GM23338 (cell line): ENCODE results near the gene AIP.

Experiments used
- CTCF ChIP-seq, 2 experiments: fragments of 200-600 bp in 1 of 2; sonication (generic) in 1 of 2; conservative IDR thresholded peaks; 2 replicates each; pipeline versions ENCODE4 v1.5.1 to v1.6.1; 2016 to 2017; ENCODE audit warnings: antibody characterized with exemption in 2 of 2, low read depth in 2 of 2, mild to moderate bottlenecking in 2 of 2, moderate library complexity in 1 of 2
- ETS1 ChIP-seq: IDR thresholded peaks from 2 replicates; pipeline ENCODE4 v1.6.1; 2016; ENCODE audit warnings: antibody characterized with exemption
- EZH2 ChIP-seq: fragments of 200-600 bp; sonication (generic); IDR thresholded peaks from one replicate; pipeline ENCODE4 v1.8.0; 2017; ENCODE audit warnings: antibody characterized with exemption, mild to moderate bottlenecking, low read depth; ENCODE audit not compliant: unreplicated experiment
- JUNB ChIP-seq: IDR thresholded peaks from one replicate; pipeline ENCODE4 v1.6.1; 2016; ENCODE audit warnings: antibody characterized with exemption; ENCODE audit not compliant: unreplicated experiment
- REST ChIP-seq: IDR thresholded peaks from one replicate; pipeline ENCODE4 v1.6.1; 2018; ENCODE audit warnings: antibody characterized with exemption; ENCODE audit not compliant: unreplicated experiment
- ZNF331 ChIP-seq: fragments of 250-450 bp; sonication (Bioruptor Pico); IDR thresholded peaks from 2 replicates; pipeline ENCODE4 v1.5.0; 2020; ENCODE audit warnings: low read depth, mild to moderate bottlenecking, moderate library complexity

GRCh38 chr11:67502328-67502979 lies 19.6 kb downstream of the AIP start:
- TF ChIP-seq CTCF (conservative IDR thresholded peaks at IDR 0.05; ENCODE audit: low read depth in 2 of 2) (no peak), EZH2 (no peak), JUNB (no peak), ETS1 (no peak), ZNF331 (CRISPR knock-in tag) (no peak), REST (no peak)
